Measurements from ENCODE around the gene GNAL. TPM values are rescaled to one million over a fixed set of nuclear protein-coding genes. Genes with fewer than 3 reads are reported as not detected.

GNAL gene
- total and polyA plus RNA-seq, 2 experiments from 2014 or later: 7.5 to 21.6 TPM

GRCh38 chr18:11868230-11868629, 179.2 kb downstream of the GNAL start:
- H3K4me1 Mint-ChIP-seq: peaks cover 7% of the 10 kb centered on the region; the same call in 2 of the 3 replicates
- H3K4me1 ChIP-seq (ENCODE audit: insufficient read depth): peaks cover 9% of the 10 kb centered on the region
- no peaks in the 10 kb centered on the region for H3K9me2 ChIP-seq (ENCODE audit: insufficient read depth)
- no peak overlapping the region for H3K4me2 ChIP-seq
- no peak overlapping the region for H3K4me3 Mint-ChIP-seq
- H3K27me3 Mint-ChIP-seq (ENCODE audit: insufficient read depth, low read depth, poor library complexity): peaks cover 3% of the 10 kb centered on the region
- no peaks in the 10 kb centered on the region for H3K9me3 Mint-ChIP-seq
- no peak for DNase-seq (ENCODE audit: low spot score)
- H3F3A ChIP-seq (replicated peaks; ENCODE audit: low read depth): no peaks in the 10 kb centered on the region
- H3K4me3 ChIP-seq: no peak overlapping the region
- H3K79me2 ChIP-seq (replicated peaks; ENCODE audit: insufficient read depth): no peaks in the 10 kb centered on the region
- peaks cover 13% of the 10 kb centered on the region for H3K36me3 Mint-ChIP-seq (ENCODE audit: low read depth)
- H3K27ac Mint-ChIP-seq: no peak overlapping the region
- H4K20me1 ChIP-seq (replicated peaks; ENCODE audit: insufficient read depth): no peaks in the 10 kb centered on the region
- TF ChIP-seq EZH2 (IDR thresholded peaks at IDR 0.05; ENCODE audit: low read depth, unreplicated experiment) (no peak), JUNB (IDR thresholded peaks at IDR 0.05; ENCODE audit: unreplicated experiment) (no peak), ETS1 (IDR thresholded peaks at IDR 0.05) (no peak), CTCF (conservative IDR thresholded peaks at IDR 0.05; ENCODE audit: low read depth in 2 of 2) (no peak), ZNF331 (CRISPR knock-in tag; IDR thresholded peaks at IDR 0.05; ENCODE audit: low read depth) (no peak), STAT1 (IDR thresholded peaks at IDR 0.05; ENCODE audit: unreplicated experiment) (no peak)
- TF ChIP-seq, protein P1, sequence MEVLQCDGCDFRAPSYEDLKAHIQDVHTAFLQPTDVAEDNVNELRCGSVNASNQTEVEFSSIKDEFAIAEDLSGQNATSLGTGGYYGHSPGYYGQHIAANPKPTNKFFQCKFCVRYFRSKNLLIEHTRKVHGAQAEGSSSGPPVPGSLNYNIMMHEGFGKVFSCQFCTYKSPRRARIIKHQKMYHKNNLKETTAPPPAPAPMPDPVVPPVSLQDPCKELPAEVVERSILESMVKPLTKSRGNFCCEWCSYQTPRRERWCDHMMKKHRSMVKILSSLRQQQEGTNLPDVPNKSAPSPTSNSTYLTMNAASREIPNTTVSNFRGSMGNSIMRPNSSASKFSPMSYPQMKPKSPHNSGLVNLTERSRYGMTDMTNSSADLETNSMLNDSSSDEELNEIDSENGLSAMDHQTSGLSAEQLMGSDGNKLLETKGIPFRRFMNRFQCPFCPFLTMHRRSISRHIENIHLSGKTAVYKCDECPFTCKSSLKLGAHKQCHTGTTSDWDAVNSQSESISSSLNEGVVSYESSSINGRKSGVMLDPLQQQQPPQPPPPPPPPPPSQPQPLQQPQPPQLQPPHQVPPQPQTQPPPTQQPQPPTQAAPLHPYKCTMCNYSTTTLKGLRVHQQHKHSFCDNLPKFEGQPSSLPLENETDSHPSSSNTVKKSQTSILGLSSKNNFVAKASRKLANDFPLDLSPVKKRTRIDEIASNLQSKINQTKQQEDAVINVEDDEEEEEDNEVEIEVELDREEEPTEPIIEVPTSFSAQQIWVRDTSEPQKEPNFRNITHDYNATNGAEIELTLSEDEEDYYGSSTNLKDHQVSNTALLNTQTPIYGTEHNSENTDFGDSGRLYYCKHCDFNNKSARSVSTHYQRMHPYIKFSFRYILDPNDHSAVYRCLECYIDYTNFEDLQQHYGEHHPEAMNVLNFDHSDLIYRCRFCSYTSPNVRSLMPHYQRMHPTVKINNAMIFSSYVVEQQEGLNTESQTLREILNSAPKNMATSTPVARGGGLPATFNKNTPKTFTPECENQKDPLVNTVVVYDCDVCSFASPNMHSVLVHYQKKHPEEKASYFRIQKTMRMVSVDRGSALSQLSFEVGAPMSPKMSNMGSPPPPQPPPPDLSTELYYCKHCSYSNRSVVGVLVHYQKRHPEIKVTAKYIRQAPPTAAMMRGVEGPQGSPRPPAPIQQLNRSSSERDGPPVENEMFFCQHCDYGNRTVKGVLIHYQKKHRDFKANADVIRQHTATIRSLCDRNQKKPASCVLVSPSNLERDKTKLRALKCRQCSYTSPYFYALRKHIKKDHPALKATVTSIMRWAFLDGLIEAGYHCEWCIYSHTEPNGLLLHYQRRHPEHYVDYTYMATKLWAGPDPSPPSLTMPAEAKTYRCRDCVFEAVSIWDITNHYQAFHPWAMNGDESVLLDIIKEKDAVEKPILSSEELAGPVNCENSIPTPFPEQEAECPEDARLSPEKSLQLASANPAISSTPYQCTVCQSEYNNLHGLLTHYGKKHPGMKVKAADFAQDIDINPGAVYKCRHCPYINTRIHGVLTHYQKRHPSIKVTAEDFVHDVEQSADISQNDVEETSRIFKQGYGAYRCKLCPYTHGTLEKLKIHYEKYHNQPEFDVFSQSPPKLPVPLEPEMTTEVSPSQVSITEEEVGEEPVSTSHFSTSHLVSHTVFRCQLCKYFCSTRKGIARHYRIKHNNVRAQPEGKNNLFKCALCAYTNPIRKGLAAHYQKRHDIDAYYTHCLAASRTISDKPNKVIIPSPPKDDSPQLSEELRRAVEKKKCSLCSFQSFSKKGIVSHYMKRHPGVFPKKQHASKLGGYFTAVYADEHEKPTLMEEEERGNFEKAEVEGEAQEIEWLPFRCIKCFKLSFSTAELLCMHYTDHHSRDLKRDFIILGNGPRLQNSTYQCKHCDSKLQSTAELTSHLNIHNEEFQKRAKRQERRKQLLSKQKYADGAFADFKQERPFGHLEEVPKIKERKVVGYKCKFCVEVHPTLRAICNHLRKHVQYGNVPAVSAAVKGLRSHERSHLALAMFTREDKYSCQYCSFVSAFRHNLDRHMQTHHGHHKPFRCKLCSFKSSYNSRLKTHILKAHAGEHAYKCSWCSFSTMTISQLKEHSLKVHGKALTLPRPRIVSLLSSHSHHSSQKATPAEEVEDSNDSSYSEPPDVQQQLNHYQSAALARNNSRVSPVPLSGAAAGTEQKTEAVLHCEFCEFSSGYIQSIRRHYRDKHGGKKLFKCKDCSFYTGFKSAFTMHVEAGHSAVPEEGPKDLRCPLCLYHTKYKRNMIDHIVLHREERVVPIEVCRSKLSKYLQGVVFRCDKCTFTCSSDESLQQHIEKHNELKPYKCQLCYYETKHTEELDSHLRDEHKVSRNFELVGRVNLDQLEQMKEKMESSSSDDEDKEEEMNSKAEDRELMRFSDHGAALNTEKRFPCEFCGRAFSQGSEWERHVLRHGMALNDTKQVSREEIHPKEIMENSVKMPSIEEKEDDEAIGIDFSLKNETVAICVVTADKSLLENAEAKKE (CRISPR knock-in tag; IDR thresholded peaks at IDR 0.05): no peak
- H3K27me3 ChIP-seq (ENCODE audit: insufficient read depth): no peaks in the 10 kb centered on the region
- no peaks in the 10 kb centered on the region; the same call in 1 of the 2 replicates for H3K36me3 ChIP-seq (ENCODE audit: insufficient read depth)
- ATAC-seq: no peak
- no peak overlapping the region for H2AFZ ChIP-seq
- no peak overlapping the region for H3K27ac ChIP-seq (ENCODE audit: low read depth)

Measured in GM23338 (cell line).